HEK293 (cell line): Measurements from ENCODE around the gene BTBD9.

Experiments
- ATF2 ChIP-seq: fragments of 450-650 bp; formaldehyde crosslinking; IDR thresholded peaks from 2 replicates; pipeline ENCODE4 v1.5.1; 2016; ENCODE audit warnings: missing biosample characterization, missing genetic modification characterization, low read depth
- CTCF ChIP-seq: fragments of 450-650 bp; formaldehyde crosslinking; IDR thresholded peaks from 2 replicates; pipeline ENCODE4 v1.5.1; 2016; ENCODE audit warnings: missing biosample characterization, missing genetic modification characterization
- PRDM10 ChIP-seq: fragments of 450-650 bp; formaldehyde crosslinking; IDR thresholded peaks from 2 replicates; pipeline ENCODE4 v1.5.1; 2016; ENCODE audit warnings: missing biosample characterization, missing genetic modification characterization
- ZNF155 ChIP-seq: fragments of 450-650 bp; formaldehyde crosslinking; IDR thresholded peaks from 2 replicates; pipeline ENCODE4 v1.5.1; 2016; ENCODE audit warnings: missing biosample characterization, missing genetic modification characterization
- ZNF174 ChIP-seq: fragments of 450-650 bp; formaldehyde crosslinking; IDR thresholded peaks from 2 replicates; pipeline ENCODE4 v1.5.0; 2017; ENCODE audit warnings: missing biosample characterization, mild to moderate bottlenecking, missing genetic modification characterization
- ZNF510 ChIP-seq: fragments of 450-650 bp; formaldehyde crosslinking; IDR thresholded peaks from 2 replicates; pipeline ENCODE4 v1.5.1; 2018; ENCODE audit warnings: mild to moderate bottlenecking, missing genetic modification characterization, missing biosample characterization; ENCODE audit not compliant: insufficient replicate concordance
- ZNF677 ChIP-seq: fragments of 450-650 bp; IDR thresholded peaks from 2 replicates; pipeline ENCODE4 v1.5.0; 2018; ENCODE audit warnings: missing biosample characterization, mild to moderate bottlenecking, missing genetic modification characterization, moderate library complexity
- ZNF747 ChIP-seq: fragments of 450-650 bp; formaldehyde crosslinking; IDR thresholded peaks from 2 replicates; pipeline ENCODE4 v1.5.1; 2016; ENCODE audit warnings: missing biosample characterization, missing genetic modification characterization

GRCh38 chr6:38137608-38138265, 502.0 kb downstream of the BTBD9 start:
- TF ChIP-seq ZNF155 (tag by site-specific recombination) (no peak), ZNF174 (tag by site-specific recombination) (no peak), ATF2 (tag by site-specific recombination) (no peak), ZNF677 (tag by site-specific recombination) (no peak), PRDM10 (tag by site-specific recombination) (no peak), ZNF510 (no peak), CTCF (tag by site-specific recombination) (no peak), ZNF747 (tag by site-specific recombination) (no peak)
